Esophagus muscularis mucosa (tissue), 4 donors: ENCODE measurements around the gene PRSS38. TPM values are rescaled to one million over a fixed set of nuclear protein-coding genes. Genes with fewer than 3 reads are reported as not detected.

Source experiments
- DNase-seq: peaks from one replicate; pipeline ENCODE4 v3.0.0-alpha.2; 2017; ENCODE audit errors: extremely low spot score
- H3K27ac ChIP-seq, 4 donors: fragments of 200-600 bp; sonication (generic); replicated peaks in 1 of 4; 1 replicate in 3 of 4; 2 replicates in 1 of 4; pipeline ENCODE4 v1.5.1; 2016 to 2019; ENCODE audit warnings: mild to moderate bottlenecking in 1 of 4
- H3K27me3 ChIP-seq, 4 donors: fragments of 200-600 bp; sonication (generic); one replicate each; pipeline versions ENCODE4 v1.5.1 to v1.6.0; 2016 to 2019
- H3K36me3 ChIP-seq, 4 donors: fragments of 200-600 bp; sonication (generic); one replicate each; pipeline ENCODE4 v1.5.1; 2016 to 2019
- H3K4me1 ChIP-seq, 4 donors: fragments of 200-600 bp; sonication (generic); one replicate each; pipeline ENCODE4 v1.5.1; 2016 to 2019
- H3K4me3 ChIP-seq, 4 donors: fragments of 200-600 bp; sonication (generic); 1 replicate in 2 of 4; 2 replicates in 2 of 4; pipeline ENCODE4 v1.5.1; 2016 to 2019; ENCODE audit warnings: mild to moderate bottlenecking in 4 of 4, moderate library complexity in 1 of 4
- H3K9me3 ChIP-seq, 4 donors: fragments of 200-600 bp; sonication (generic); 1 replicate in 3 of 4; 2 replicates in 1 of 4; pipeline ENCODE4 v1.5.1; 2016 to 2019
- EP300 ChIP-seq: sonication (generic); formaldehyde crosslinking; IDR thresholded peaks from one replicate; pipeline ENCODE4 v1.6.1; 2017; ENCODE audit warnings: antibody characterized with exemption
- POLR2A ChIP-seq: fragments of 450-650 bp; IDR thresholded peaks from one replicate; pipeline ENCODE4 v1.6.1; 2017; ENCODE audit warnings: antibody characterized with exemption, moderate library complexity, mild to moderate bottlenecking, low read depth
- POLR2AphosphoS5 ChIP-seq, 2 donors: sonication (generic); formaldehyde crosslinking; IDR thresholded peaks; one replicate each; pipeline ENCODE4 v1.6.1; 2017; ENCODE audit warnings: antibody characterized with exemption in 2 of 2
- WGBS: methylation state at CpG from one replicate; pipeline ENCODE4 v1.1.5; 2018; 5-methylcytosine and 5-hydroxymethylcytosine counted together
- intact Hi-C: fragments of 100-400 bp; cut with DNase I; formaldehyde crosslinking; loops from one replicate; pipeline ENCODE4 v1.15.1; 2023
- total RNA-seq, 4 donors: library from RNA; depleted of rRNA; stranded (reverse); fragments of >200 nt; gene quantifications; one replicate each; pipeline versions ENCODE4 v1.1.0 to v1.2.1, GENCODE V29; 2016
- TF ChIP-seq, protein P1 (sequence below), 3 experiments: fragments of 200-600 bp in 2 of 3; fragments of 450-650 bp in 1 of 3; sonication (generic) in 2 of 3; IDR thresholded peaks; one replicate each; pipeline ENCODE4 v1.5.1; 2017 to 2019; ENCODE audit warnings: antibody characterized with exemption in 3 of 3, mild to moderate bottlenecking in 2 of 3, moderate library complexity in 1 of 3

Gene PRSS38
- not detected for total RNA-seq

DNA sequence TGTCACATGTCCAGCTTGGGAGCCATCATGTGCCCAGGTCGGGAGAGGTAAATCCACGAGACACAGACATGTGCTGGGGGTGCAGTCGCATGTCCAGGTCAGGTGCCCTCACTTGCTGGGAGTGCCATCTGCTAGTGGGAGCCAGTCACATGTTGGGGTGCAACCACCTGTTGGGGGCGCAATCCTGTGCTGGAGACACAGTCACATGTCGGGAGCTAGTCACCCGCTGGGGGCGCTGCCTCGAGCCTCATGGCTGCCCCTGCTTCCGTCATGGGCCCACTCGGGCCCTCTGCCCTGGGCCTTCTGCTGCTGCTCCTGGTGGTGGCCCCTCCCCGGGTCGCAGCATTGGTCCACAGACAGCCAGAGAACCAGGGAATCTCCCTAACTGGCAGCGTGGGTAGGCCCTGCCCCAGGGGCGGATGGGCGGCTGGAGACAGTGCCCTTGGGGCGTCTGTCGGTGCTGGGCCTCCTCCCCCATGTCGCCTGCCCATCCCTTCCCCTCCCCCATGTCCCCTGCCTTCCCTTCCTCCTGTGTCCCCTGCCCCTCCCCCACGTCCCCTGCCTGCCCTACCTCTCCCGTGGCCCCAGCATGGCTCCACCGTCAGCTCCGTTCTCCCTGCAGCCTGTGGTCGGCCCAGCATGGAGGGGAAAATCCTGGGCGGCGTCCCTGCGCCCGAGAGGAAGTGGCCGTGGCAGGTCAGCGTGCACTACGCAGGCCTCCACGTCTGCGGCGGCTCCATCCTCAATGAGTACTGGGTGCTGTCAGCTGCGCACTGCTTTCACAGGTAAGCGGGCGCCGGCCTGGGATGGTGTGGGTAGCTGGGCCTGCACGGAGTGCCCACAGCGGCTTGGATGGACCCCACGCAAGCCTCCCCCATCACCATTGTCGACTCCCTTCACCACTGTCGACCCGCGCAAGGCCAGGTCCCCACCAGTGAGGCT, at the start of gene PRSS38:
Gene PRSS38 (plus strand): TSS at position 208 of the 942 bp plus-strand sequence. CDS start 42 bp downstream, at position 250.
- TF ChIP-seq, protein P1, sequence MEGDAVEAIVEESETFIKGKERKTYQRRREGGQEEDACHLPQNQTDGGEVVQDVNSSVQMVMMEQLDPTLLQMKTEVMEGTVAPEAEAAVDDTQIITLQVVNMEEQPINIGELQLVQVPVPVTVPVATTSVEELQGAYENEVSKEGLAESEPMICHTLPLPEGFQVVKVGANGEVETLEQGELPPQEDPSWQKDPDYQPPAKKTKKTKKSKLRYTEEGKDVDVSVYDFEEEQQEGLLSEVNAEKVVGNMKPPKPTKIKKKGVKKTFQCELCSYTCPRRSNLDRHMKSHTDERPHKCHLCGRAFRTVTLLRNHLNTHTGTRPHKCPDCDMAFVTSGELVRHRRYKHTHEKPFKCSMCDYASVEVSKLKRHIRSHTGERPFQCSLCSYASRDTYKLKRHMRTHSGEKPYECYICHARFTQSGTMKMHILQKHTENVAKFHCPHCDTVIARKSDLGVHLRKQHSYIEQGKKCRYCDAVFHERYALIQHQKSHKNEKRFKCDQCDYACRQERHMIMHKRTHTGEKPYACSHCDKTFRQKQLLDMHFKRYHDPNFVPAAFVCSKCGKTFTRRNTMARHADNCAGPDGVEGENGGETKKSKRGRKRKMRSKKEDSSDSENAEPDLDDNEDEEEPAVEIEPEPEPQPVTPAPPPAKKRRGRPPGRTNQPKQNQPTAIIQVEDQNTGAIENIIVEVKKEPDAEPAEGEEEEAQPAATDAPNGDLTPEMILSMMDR (IDR thresholded peaks at IDR 0.05), result no peak
- TF ChIP-seq POLR2AphosphoS5 (IDR thresholded peaks at IDR 0.05), result no peak
- TF ChIP-seq EP300, result no peak
- no peak for TF ChIP-seq POLR2A
- H3K36me3 ChIP-seq, result no peaks in the 10 kb centered on the region

DNA sequence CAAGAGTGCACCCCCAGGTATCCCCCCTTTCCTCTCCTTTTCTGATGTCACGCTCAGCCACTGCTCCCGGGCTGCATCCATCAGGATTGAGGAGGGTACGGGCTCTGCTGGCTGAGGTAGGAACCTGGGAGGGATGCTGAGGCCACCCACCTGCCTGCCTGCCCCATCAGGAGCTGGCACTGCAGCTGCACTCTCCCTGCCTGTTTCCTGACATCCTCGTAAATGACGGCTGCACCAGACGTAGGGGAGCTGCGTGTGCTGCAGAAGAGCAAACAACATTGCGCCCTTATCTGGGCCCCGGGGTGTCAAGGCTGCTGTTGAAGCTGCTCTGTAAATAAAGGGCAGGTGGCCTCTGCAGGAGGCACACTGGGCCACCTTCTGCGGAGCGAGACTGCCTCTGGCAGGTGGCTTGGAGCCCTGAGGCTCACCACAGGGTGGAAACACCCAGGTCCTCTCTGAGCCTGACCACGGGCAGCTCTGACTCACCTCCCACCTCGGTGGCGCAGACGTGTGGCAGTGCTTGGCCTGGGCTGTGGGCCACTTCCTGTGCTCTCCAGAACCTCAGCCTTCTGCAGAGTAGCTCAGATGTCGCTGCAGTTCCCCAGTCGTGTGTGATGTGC, 49.4 kb upstream of the PRSS38 start:
- no peak overlapping the region for H3K27ac ChIP-seq
- no peaks in the 10 kb centered on the region for H3K9me3 ChIP-seq
- no peaks in the 10 kb centered on the region for H3K27me3 ChIP-seq
- TF ChIP-seq POLR2A, result no peak
- TF ChIP-seq POLR2AphosphoS5 (IDR thresholded peaks at IDR 0.05), result no peak
- TF ChIP-seq, protein P1 (IDR thresholded peaks at IDR 0.05), result no peak
- TF ChIP-seq EP300, result no peak
- H3K4me1 ChIP-seq, result peaks cover 17 to 34% (median 25%) of the 10 kb centered on the region in 4 donors
- no peak for DNase-seq
- 63% methylated on average over 13 of the region's 17 CpGs for WGBS
- H3K36me3 ChIP-seq, result peaks cover 7 to 75% (median 60%) of the 10 kb centered on the region in 4 donors
- no peak overlapping the region for H3K4me3 ChIP-seq
- intact Hi-C loops, result loop anchor here (10.0 kb wide), 1 partner anchor 319 kb away; the partner anchor contains the start of gene ARF1

More for the DNA sequence above, at the start of gene PRSS38:
- H3K27me3 ChIP-seq, result no peaks in the 10 kb centered on the region
- 86% methylated on average over 20 of the region's 44 CpGs for WGBS
- peaks cover 0 to 10% (median 5%) of the 10 kb centered on the region in 4 donors for H3K9me3 ChIP-seq
- DNase-seq, result no peak
- intact Hi-C loops, result no loop called here
- H3K4me1 ChIP-seq, result no peaks in the 10 kb centered on the region
- H3K4me3 ChIP-seq, result no peak within 1 kb of the TSS
- H3K27ac ChIP-seq, result no peak within 1 kb of the TSS

DNA sequence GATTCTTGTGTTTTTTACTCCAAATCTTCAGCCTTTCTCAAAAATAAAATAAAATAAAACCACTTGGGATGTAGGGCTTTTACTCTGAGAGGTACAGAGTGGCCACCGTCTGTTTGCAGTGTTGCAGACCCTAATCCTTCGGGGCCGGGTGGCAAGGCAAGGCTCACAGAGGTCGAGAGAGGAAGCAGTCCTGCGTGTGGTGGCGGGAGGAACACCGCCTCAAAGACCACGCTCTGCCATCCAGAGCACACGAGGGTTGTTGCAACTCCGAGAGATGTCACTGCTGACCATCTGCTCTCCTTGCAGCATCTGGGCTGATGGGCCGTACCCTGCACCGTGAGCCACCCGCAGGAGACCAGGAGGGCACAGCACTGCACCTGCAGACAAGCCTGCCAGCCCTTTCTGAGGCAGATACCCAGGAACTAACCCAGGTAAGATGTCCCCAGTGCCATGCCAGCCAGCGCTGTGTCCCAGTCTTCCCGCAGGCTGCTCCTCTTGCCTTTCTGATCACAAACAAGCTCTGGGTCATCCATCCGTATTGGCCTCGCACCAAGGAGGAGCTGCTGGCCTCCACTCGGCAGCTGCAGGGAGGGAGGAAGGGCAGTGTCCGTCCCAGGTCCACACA, 48.7 kb upstream of the PRSS38 start:
- H3K36me3 ChIP-seq, result peaks cover 7 to 75% (median 59%) of the 10 kb centered on the region in 4 donors
- WGBS, result 78% methylated on average over 10 of the region's 19 CpGs
- TF ChIP-seq POLR2A, result no peak
- no peak for TF ChIP-seq EP300
- TF ChIP-seq POLR2AphosphoS5 (IDR thresholded peaks at IDR 0.05), result no peak
- TF ChIP-seq, protein P1 (IDR thresholded peaks at IDR 0.05), result no peak
- no peaks in the 10 kb centered on the region for H3K9me3 ChIP-seq
- intact Hi-C loops, result loop anchor here (10.0 kb wide), 1 partner anchor 318 kb away; the partner anchor contains the start of gene ARF1
- H3K27ac ChIP-seq, result no peak overlapping the region
- H3K4me3 ChIP-seq, result no peak overlapping the region
- DNase-seq, result no peak
- peaks cover 17 to 32% (median 24%) of the 10 kb centered on the region in 4 donors for H3K4me1 ChIP-seq
- no peaks in the 10 kb centered on the region for H3K27me3 ChIP-seq

DNA sequence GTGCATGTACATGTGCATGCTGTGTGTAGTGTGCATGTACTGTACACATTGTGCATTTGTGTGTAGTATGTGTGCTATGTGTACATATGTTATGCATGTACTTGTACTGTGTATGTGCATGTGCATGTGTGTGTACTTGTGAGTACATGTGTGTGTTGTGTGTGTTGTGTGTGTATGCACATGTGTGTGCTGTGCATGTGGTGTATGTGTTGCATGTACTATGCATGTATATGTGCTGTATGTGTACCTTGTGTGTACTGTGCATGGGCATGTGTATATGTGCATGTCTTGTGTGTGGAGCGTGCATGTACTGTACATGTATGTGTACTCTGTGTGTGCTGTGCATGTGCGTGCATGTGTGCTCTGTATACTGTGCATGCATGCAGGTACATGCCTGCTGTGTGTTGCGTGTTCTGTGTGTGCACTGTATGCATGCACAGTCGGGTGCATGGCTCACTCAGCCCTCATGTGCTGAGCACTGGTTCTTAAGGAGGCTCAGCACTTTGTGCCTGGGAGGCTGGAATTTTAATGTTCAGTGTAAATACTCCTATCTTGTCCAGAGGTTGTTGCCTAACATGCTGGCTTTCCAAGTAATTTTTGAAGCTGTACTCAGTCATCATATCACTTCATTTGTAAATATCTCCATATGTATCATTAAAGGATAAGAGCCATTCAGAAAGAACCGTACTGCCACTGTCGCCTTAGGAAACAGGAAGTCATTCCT, 47.9 kb upstream of the PRSS38 start:
- no peak overlapping the region for H3K4me3 ChIP-seq
- H3K36me3 ChIP-seq, result peaks cover 7 to 77% (median 64%) of the 10 kb centered on the region in 4 donors
- TF ChIP-seq POLR2AphosphoS5 (IDR thresholded peaks at IDR 0.05), result no peak
- TF ChIP-seq POLR2A, result no peak
- no peaks in the 10 kb centered on the region for H3K27me3 ChIP-seq
- H3K9me3 ChIP-seq, result no peaks in the 10 kb centered on the region
- intact Hi-C loops, result loop anchor here (10.0 kb wide), 1 partner anchor 317 kb away; the partner anchor contains the start of gene ARF1
- no peak for DNase-seq
- H3K27ac ChIP-seq, result no peak overlapping the region
- peaks cover 10 to 24% (median 16%) of the 10 kb centered on the region in 4 donors for H3K4me1 ChIP-seq
- 81% methylated on average over 6 of the region's 6 CpGs for WGBS
